GM18507 (cell line): ENCODE results near the gene GNG10.
"Not testable (repeated sequence)": the region's sequence is repeated elsewhere in the genome, so short reads cannot be mapped to it uniquely, and the experiment has no call there.

Experiments
- DNase-seq: peaks from one replicate; pipeline ENCODE4 v3.0.0; 2011; ENCODE audit warnings: low read depth; ENCODE audit not compliant: insufficient read length; ENCODE audit errors: extremely low spot score
- FAIRE-seq: peaks from 2 replicates; lab custom pipeline; 2011; peaks lifted over from hg19 to GRCh38; lab: Jason Lieb, UNC

GNG10 gene

DNA sequence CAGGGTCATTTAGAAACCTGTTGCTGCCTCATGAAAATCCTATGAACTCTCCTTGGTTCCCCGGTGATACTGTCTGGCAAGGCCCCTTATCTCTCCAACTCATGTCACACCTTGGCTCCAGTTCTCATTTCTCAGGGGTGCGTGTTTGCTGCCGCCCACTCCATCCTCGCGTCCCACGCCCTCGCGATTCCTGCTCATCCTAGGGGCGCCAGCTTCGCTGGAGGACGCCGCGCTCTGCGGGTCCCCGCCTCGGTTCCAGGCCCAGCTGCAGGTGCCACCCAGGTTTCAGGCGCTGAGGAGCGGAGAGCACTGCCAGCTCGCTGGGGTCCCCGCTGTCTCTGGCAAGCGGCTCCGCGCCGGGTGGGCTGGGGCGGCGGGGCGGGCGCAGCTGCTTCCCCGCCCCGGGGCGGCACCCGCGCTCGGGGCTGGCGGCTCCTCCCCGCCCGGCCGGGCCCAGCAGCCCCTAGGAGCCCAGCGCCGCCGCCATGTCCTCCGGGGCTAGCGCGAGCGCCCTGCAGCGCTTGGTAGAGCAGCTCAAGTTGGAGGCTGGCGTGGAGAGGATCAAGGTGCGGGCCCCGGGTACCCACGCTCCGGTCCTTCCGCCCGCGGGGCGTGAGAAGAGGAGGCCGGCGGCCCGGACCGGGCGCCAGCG lies at the start of gene GNG10:
Gene GNG10, plus strand, starts transcription at position 456 of the 652 bp plus-strand sequence. Its CDS starts 30 bp downstream, at position 486.
- FAIRE-seq (no peak), DNase-seq (peak; percentile 65)

DNA sequence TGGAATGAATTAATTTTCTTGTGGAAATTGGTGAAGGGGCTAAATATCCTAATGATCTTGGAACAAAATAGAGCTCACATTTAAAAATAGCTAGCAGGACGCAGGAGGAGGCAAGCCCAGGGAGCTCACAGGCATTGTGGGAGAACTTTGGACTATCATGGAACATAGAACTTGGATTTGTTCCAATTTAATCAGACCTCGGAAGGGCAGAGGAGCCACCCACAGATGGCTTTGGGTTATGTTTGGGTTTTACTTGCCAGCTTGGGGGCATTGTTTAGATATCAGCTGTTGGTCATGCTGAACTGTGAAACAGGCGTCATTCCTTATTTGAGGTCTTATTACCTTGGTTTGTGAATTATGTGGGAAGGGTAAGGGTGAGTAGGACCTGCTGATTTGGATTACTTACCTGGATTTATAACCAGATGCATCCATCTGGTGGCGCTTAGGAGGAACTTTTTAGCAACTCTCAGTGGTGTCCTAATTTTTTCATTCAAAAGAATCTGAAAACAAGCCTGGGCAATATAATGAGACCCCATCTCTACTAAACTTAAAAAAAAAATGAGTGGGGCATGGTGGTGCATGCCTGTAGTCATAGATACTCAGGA lies 47.9 kb upstream of the GNG10 start:
- FAIRE-seq (no peak), DNase-seq (no peak)

DNA sequence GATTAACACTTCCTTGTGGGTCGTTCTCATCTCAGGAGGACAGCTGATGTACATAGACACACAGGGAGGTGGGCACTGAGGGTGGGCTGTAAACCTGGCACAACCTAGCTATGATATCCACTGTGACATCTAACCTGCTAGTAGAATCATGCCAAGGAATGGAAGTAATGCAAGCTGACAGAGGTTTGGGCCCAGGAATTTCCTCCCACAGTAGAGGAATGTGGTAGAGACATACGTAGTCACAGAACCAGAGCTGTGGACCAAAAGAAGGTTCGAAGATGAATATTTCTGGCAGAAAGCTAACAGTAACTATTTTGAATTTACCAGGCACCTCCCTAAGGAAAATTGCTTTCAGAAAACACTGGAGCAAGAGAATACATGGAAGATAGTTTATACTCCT lies 45.5 kb upstream of the GNG10 start:
- no peak for DNase-seq
- FAIRE-seq = no peak

DNA sequence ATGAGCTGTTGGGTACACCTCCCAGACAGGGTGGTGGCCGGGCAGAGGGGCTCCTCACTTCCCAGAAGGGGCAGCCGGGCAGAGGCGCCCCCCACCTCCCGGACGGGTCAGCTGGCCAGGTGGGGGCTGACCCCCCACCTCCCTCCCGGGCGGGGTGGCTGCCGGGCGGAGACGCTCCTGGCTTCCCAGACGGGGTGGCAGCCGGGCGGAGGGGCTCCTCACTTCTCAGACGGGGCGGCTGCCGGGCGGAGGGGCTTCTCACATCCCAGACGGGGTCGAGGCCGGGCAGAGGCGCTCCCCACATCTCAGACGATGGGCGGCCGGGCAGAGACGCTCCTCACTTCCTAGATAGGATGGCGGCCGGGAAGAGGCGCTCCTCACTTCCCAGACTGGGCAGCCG lies 44.1 kb upstream of the GNG10 start:
- not testable (repeated sequence) for DNase-seq, FAIRE-seq

DNA sequence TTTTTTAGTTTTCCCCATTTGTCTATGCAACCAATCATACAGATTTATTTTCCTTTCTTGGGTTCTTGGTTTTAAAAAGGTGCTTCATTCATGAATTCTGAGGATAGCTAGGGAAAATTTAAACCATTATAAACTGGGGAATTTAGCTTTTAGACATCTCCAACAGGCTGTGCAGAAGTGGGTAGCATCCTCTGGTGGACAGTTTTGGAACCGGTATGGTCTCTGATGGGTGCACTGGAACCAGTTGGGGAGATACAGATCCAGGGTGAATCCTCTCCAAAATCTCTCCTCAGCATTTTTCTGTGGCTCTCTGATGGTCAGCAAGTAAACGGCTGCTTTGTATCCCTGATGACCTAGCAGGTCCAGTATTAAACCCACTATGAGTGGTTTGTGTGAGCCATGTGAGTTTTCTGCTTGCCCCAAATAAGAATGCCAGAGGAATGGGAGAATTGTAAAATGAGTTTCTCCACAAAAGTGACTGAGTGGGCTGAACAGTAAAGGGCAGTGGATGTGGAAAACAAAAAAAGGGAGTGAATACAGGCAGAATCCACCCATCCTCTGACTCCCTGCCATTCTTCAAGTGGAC lies 39.4 kb upstream of the GNG10 start:
- FAIRE-seq (peak; percentile 46), DNase-seq (no peak)

DNA sequence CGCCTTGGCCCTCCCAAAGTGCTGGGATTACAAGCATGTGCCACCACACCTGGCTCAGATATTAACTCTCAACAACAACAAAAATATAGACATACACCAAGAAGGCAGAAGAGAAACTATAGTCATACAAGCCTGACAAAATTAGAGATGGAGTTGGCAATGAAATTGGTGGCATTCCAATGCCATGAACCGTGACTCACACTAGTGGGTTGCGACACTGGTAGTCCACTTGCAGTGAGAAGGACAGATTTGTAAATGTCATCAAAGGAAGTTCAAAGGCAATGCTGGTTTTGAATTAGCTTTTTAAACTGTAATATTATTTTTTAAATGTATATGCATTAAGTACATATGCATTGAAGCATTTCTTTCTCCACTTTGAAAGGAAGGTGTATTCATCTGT lies 38.8 kb upstream of the GNG10 start:
- no peak for DNase-seq
- no peak for FAIRE-seq

DNA sequence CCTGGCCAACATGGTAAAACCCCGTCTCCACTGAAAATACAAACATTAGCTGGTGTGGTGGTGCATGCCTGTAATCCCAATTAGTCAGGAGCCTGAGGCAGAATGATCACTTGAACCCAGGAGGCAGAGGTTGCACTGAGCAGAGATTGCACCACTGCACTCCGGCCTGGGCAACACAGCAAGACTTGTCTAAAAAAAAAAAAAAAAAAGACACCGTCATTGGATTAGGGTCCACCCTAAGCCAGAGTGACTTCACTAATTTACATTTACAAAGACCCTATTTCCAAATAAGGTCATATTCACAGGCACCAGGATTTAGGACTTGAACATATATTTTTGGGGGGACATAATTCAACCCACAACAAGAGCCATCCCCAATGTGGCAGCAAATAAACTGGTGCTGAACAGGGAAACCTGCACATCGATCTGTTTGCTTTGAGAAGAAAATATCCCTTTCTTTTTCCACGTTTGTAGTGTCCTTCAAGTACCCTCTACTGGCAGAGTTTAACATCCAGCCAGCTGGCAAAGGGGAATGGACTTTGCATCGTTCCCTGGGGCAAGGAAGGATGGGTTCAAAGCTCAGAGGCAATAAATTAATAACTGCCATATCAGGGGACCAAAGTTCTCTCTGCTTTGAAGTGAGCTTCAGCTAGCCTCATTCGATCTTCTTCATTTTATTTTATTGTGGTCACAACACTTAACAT lies 34.0 kb upstream of the GNG10 start:
- DNase-seq = no peak
- FAIRE-seq = no peak

DNA sequence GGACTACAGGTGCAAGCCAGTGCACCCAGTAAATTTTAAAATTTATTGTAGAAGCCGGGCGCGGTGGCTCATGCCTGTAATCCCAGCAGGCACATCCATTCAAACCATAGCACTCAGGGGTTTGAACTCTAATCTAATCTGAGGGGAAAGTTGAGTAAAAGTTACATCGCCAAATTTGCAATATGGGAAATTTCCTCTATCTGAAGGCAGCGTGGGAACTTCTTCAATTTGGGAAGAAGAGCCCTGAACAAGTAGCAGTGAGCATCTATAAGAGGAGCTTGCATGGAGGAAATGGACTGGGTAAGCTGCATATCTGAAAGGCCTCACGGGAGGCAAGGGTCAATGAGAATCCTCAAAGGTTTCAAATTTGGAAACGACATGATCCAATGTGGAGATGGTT lies 33.0 kb upstream of the GNG10 start:
- DNase-seq = no peak
- no peak for FAIRE-seq

DNA sequence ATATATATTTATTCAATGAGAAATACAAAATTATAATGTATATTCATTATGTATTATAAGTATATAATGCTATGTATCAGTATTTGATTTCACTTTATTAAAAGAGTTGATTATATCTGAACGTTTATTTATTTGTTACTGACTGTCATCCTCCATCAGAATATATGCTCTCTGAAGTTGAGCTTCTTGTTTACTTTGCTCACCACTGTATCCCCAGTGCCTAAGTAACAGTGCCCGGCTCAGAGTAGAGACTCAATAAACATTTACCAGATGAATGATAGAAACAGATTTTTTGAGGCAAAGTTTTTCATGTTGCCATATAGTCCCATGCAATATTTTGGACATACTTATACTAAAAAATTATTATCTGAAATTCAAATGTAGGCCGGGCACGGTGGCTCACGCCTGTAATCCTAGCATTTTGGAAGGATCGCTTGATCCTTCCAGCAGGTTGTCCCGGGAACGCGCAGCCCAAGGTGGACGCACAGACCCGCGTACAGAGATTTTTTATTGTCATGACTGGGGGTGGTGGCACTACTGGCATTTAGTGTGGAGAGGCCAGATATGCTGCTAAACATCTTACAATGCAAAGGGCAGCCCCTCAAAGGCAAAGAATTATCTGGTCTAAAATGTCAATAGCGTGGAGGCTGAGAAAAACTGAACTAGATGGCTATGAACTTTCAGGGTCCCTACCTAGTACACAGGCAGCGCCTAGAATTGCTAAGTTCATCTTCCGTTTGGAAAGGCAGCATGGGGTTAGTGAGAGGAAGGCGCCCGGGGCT lies 31.0 kb upstream of the GNG10 start:
- DNase-seq = no peak
- FAIRE-seq = no peak

DNA sequence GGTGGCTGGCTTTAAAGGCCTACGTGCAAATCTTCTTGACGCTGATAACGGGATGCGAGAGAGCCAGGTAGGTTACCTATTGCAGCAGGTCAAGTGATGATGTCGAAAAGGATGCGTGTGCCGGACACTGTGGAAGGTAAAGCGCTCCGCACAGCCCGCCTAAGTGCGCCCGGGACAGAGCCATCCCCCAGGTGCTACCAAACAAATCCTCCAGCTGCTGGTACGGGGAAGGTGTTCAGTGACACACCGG lies 30.5 kb upstream of the GNG10 start:
- DNase-seq = no peak
- no peak for FAIRE-seq

DNA sequence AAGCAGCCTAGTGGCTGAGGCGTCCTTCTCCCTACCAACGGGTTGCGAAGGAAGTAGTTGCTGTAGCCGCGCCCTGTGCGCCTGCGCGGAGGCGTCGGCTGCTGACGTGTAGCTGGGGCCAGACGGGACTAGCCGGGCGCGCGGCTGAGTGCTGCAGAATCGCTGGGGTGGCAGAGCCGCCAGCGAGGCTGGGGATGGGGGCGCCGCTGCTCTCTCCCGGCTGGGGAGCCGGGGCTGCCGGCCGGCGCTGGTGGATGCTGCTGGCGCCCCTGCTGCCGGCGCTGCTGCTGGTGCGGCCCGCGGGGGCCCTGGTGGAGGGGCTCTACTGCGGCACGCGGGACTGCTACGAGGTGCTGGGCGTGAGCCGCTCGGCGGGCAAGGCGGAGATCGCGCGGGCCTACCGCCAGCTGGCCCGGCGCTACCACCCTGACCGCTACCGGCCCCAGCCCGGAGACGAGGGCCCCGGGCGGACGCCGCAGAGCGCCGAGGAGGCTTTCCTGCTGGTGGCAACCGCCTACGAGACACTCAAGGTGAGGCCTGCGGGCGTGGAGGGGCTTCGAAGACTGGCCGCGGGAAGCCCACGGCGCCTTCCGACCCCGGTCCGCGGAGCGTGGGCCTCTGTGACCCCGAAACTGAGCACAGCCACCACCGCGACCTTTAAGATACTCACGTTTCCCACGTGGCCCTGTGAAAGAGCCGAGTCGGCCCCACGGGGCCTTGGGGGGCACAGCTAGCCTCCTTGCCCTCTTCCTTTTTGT lies 30.0 kb upstream of the GNG10 start, which contains the start of gene DNAJC25:
Gene DNAJC25, plus strand, starts transcription at position 121 of the 758 bp plus-strand sequence. Its CDS starts 74 bp downstream, at position 195.
- DNase-seq = peak; percentile 100
- peak; percentile 98 for FAIRE-seq

DNA sequence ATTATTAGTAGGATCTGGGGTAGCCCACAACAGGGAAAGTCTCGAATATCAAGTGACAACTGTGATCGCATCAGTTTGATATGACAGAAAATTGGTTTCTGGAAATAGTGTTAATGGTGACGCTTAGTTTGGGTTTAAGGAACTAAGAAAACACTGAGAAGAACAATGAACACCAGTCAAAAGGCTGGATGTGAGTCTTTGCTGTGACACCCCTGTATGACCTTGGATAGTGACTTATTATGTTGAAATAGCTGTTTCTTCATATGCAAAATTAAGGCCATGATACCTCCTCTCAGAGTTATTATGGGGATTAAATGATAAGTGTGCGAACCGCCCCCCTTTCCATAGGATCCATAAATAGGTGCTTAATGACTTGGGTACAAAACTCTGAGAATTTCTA lies 29.3 kb upstream of the GNG10 start:
- no peak for DNase-seq
- no peak for FAIRE-seq

DNA sequence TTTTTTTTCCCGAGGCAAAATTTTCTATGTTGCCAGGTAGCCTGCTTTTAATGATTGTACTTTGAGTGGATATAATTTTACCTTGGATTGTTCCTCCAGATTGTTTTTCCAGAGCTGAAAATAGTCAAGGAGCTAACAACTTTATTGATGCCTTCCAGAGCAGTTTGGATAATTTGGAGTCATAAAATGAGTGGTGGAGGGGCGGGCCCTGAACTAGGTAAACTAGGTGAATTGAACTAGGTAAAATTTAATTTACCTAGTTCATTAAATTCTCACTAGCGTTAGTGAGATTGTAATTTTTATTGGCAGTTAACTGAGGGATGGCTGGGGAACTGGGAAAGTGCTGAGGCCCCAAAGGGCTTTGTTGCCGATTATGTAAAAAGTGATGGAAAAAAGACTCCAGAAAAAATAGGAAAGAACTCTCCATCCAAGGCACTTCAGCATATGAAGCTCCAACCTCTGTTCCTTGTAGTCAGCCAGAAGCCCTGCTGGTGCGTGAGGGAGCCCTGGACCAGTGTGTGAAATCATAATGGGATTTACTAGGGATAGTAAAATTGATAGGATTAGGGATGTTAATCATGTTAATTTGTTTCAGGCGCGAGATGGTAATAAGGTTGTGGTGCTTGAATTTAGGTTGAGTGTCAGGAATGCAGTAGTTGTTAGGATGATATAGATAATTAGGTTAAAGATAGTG lies 28.6 kb upstream of the GNG10 start:
- DNase-seq (no peak), FAIRE-seq (no peak)

DNA sequence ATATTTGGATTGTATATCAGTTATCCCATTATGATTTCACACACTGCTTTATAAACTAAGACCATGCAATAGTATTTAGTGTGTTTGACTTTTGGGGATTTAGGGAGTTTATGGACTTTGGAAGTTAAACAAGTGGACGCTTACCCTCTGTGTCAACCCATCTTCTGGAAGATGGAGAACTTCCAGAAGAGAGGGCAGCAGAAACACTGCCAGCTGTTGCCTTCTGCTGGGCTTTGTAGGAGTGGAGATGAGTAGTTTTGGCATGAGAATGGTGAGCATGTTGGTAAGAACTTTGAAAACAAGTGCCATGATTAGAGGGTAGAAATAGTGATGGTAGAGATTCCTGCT lies 28.0 kb upstream of the GNG10 start:
- DNase-seq (no peak), FAIRE-seq (no peak)

DNA sequence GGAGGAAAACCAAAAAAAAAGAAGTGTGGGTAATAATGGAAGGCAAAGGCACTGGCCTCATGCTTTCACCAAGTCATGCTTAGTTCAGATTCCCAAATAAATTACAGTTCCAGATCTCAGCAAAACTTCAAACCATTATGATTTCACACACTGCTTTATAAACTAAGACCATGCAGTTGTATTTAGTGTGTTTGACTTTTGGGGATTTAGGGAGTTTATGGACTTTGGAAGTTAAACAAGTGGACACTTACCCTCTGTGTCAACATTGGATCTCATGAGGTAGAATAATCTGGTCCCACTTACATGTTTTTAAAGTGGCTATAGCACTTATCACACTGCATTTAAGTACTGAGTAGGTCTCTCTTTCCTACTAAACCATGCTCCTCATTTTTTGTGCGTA lies 26.5 kb upstream of the GNG10 start:
- no peak for DNase-seq
- FAIRE-seq = no peak

DNA sequence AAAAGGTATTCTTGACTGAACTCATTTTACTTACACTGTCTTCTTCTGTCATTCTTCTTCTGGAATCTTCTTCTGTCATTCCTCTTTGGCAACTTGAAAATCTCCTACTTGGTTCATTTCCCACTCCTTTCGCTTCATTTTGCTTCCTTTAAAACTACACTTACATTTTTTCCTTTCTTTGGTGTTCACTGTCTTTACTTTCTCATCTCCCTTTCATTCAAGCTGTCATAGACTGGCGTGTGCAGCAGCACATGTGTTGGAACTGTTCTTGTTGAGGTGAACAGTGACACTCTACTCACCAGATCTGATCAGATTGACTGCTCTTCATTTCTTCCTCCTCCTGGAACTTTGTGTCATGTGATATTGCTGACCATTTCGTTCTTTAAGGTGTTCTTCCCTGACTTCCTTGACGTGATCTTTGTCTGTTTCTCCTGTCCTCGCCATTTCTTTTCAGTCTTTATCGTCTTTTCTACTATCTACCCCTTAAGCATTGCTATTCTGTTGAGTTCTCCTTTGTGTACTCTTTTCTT lies 23.9 kb upstream of the GNG10 start:
- no peak for FAIRE-seq

DNA sequence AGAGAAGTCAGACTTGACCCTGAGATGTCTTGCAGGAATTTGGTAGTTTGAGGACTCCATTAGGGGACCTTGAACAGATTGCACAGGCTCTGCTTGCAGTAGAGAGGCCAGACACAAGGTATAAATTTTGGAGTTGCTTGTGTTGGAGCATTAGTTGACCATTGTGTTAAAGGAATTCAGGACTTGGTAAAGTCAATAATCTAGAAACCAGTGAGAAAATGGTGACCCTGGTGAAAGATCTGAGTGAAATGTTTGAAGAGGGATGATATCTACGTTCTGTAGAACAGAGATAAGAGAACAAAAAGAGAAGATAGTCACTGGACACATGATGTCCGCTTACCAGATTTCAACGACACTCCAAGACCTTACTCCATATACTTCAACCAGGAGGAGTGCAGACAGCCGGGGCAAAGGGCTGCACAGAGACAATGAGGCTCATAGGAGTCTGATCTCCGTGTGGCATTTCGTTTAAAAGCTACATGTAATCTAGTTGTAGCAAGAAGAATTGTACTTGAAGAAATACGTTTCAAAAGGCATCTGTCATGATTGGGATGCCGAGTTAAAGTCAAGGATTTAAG lies 17.1 kb upstream of the GNG10 start:
- FAIRE-seq = no peak

More for the DNA sequence above, 23.9 kb upstream of the GNG10 start:
- DNase-seq = no peak

DNA sequence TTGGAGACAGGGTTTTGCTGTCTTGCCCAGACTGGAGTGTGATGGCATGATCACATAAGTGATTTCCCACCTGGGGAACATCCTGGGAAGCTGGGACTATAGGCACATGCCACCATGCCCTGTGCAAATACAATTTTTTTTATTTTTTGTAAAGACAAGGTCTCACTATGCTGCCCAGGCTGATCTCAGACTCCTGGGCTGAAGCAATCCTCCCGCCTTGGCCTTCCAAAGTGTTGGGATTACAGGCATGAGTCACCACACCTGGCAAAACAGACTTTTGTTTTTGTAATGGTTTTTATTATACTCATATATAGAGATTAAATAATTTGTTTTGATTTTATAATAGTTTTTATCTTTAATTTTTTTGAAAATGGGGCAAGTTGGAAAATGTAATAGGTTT lies 15.6 kb upstream of the GNG10 start:
- FAIRE-seq (no peak), DNase-seq (no peak)

More for the DNA sequence above, 17.1 kb upstream of the GNG10 start:
- DNase-seq = no peak
